K562 (cell line): ENCODE data around the gene UBAC2.

ENCODE experiments used
- ILK ChIP-seq: fragments of 450-650 bp; IDR thresholded peaks from 2 replicates; pipeline ENCODE4 v1.6.1; 2016; ENCODE audit warnings: missing genetic modification characterization, low read depth, mild to moderate bottlenecking, missing compliant biosample characterization, moderate library complexity, borderline replicate concordance
- TF ChIP-seq, protein P1 (sequence below), 3 experiments: IDR thresholded peaks in 2 of 3; conservative IDR thresholded peaks in 1 of 3; 2 replicates each; pipeline ENCODE4 v1.5.1; 2011 to 2012; ENCODE audit warnings: low read length in 3 of 3, mild to moderate bottlenecking in 3 of 3, control low read depth in 2 of 3, improper control_type of control experiment in 1 of 3, inconsistent platforms in 1 of 3, low read depth in 1 of 3, mixed read lengths in 1 of 3, moderate library complexity in 1 of 3; ENCODE audit not compliant: insufficient read depth in 2 of 3
- TF ChIP-seq, protein P2 (sequence below), 2 experiments: fragments of 450-650 bp; formaldehyde crosslinking in 1 of 2; IDR thresholded peaks; 2 replicates each; pipeline versions ENCODE4 v1.4.0 to v1.6.1; 2014 to 2020; ENCODE audit warnings: mild to moderate bottlenecking in 2 of 2, borderline replicate concordance in 1 of 2, low read depth in 1 of 2

DNA sequence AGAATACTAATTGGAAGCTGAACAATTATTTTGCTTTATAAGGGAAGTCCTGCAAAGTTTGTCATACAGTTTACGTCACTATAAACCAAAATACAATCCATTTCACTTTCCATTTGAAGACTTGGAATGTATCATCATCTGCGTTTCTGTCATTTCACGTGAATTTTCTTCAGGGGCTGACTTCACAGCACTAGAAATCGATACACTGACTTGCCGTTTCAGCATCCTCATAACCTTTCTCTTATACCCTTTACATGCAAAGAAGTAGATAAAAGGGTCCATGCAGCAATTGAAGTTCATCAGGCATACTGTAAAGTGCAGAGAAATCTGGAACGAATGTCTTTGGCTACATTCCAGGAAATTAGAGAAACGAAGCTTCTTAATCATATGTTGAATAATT lies 94.3 kb downstream of the UBAC2 start:
- TF ChIP-seq ILK (tag): no peak
- TF ChIP-seq, protein P1, sequence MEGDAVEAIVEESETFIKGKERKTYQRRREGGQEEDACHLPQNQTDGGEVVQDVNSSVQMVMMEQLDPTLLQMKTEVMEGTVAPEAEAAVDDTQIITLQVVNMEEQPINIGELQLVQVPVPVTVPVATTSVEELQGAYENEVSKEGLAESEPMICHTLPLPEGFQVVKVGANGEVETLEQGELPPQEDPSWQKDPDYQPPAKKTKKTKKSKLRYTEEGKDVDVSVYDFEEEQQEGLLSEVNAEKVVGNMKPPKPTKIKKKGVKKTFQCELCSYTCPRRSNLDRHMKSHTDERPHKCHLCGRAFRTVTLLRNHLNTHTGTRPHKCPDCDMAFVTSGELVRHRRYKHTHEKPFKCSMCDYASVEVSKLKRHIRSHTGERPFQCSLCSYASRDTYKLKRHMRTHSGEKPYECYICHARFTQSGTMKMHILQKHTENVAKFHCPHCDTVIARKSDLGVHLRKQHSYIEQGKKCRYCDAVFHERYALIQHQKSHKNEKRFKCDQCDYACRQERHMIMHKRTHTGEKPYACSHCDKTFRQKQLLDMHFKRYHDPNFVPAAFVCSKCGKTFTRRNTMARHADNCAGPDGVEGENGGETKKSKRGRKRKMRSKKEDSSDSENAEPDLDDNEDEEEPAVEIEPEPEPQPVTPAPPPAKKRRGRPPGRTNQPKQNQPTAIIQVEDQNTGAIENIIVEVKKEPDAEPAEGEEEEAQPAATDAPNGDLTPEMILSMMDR (IDR thresholded peaks at IDR 0.05 in 2 of 3, conservative IDR thresholded peaks at IDR 0.05 in 1 of 3; ENCODE audit: insufficient read depth in 2 of 3, low read depth in 1 of 3, low read length in 3 of 3): no peak
- TF ChIP-seq, protein P2, sequence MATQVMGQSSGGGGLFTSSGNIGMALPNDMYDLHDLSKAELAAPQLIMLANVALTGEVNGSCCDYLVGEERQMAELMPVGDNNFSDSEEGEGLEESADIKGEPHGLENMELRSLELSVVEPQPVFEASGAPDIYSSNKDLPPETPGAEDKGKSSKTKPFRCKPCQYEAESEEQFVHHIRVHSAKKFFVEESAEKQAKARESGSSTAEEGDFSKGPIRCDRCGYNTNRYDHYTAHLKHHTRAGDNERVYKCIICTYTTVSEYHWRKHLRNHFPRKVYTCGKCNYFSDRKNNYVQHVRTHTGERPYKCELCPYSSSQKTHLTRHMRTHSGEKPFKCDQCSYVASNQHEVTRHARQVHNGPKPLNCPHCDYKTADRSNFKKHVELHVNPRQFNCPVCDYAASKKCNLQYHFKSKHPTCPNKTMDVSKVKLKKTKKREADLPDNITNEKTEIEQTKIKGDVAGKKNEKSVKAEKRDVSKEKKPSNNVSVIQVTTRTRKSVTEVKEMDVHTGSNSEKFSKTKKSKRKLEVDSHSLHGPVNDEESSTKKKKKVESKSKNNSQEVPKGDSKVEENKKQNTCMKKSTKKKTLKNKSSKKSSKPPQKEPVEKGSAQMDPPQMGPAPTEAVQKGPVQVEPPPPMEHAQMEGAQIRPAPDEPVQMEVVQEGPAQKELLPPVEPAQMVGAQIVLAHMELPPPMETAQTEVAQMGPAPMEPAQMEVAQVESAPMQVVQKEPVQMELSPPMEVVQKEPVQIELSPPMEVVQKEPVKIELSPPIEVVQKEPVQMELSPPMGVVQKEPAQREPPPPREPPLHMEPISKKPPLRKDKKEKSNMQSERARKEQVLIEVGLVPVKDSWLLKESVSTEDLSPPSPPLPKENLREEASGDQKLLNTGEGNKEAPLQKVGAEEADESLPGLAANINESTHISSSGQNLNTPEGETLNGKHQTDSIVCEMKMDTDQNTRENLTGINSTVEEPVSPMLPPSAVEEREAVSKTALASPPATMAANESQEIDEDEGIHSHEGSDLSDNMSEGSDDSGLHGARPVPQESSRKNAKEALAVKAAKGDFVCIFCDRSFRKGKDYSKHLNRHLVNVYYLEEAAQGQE (IDR thresholded peaks at IDR 0.05; ENCODE audit: borderline replicate concordance): no peak
- TF ChIP-seq, protein P2 (CRISPR knock-in tag; IDR thresholded peaks at IDR 0.05; ENCODE audit: low read depth): no peak
